ENCODE results near the gene PRUNE2.

The PRUNE2 gene

DNA sequence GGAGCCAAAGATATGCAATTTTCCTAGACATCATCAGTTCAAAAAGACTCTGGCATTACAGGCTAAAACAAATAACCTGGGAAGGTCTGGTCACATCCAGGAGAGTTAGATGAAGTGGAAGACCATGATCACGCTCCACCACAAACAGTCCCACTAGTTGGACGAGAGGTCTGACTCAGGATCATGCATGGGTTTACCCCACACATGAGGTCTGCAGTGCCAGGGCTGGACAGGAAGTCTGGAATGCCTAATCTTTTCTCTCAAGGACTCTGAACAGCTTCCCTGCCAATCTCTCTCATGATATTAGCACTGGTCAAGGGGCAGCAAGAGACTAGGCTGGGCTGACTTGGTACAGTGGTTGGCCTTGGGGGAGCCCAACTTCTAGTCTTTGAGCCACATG is 7.1 kb downstream of the PRUNE2 start:
- DNase-seq (ENCODE audit: low spot score) = no peak

GRCh38 chr9:76897804-76898525 is 7.9 kb downstream of the PRUNE2 start:
- no peak for DNase-seq (ENCODE audit: low spot score)

- DNase-seq (ENCODE audit: low spot score) = no peak
Observed at GRCh38 chr9:76896035-76896434, 9.9 kb downstream of the PRUNE2 start.

DNA sequence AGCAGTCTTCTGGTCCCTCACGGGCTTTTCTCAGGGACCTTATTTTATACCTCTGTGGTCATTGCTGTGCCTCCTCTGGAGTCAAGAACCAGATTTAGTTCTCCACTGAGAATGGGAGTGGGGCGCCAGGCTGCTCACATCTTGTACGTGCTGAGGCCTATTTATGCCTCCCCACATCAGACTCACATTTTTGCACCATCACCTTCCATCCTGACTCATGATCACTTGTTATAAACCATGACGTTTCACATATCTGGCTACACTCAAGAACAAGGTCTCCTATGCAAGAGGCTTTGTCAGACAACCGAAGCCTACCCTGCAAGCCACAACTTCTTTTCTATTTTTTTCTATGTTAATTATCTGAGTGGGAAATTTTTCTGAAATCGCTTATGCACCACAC is 10.7 kb downstream of the PRUNE2 start:
- no peak for DNase-seq (ENCODE audit: low spot score)

DNA sequence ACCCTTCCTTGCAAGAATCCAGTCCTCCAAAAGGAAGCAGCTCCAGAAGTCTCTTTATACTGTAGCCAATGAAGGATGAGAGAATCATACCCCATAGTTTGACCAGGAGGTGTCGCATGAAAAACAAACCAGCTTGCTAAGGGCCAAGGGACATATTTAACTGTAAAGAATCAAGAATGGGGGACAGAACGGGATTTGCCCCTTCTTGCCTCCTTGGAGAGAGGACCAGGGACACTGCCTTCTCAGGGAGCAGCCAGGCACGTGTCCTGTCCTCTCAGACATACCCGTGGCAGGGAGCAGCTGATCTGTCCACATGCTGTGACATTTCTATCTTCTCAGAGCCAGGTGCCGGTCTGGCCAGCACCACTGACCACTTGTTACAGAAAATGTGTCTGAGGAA is 11.7 kb downstream of the PRUNE2 start:
- DNase-seq (ENCODE audit: low spot score) = no peak

GRCh38 chr9:76893395-76893932 is 12.4 kb downstream of the PRUNE2 start:
- DNase-seq (ENCODE audit: low spot score) = no peak

DNA sequence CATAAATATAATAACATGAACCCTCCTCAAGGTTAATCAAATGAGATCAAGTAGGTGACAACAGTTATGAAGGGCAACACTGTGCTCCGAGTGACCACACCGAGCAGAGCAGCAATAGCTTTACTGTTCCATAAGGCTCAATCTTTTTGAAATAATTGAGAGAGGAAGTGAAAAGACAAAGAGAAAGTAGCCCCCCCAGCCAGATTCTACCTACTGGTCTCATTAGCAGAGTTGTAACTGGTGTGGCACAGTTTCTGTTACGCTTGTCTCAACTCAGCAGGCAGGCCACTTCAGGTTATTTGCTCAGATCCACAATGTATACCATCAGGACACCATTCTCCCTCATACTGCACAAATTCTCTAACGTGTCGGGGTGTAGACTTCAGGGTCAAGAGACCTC is 14.0 kb downstream of the PRUNE2 start:
- no peak for DNase-seq (ENCODE audit: low spot score)

- DNase-seq (ENCODE audit: low spot score) = no peak
Observed at GRCh38 chr9:76891279-76891678, 14.6 kb downstream of the PRUNE2 start.

GRCh38 chr9:76887951-76888350 is 18.0 kb downstream of the PRUNE2 start:
- no peak for DNase-seq (ENCODE audit: low spot score)

GRCh38 chr9:76887003-76887821 is 18.7 kb downstream of the PRUNE2 start:
- DNase-seq (ENCODE audit: low spot score) = no peak

DNA sequence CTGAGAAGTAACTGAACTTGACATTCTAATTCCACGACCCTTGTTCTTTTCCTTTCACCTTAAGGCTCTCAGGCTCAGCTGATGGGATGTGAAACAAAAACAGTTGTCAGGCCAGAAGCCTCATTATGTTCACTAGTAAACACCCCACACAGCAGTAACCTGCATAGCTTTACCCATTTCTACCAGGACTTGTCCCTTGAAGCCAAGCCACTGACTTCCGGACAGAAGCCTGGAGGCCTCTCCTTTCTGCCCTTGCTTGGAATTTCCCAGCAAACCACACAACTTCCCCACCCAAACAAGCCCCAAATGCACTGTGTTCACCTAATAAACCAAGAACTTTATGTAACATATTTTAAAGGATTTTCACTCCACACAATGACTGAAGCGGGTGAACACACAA is 19.6 kb downstream of the PRUNE2 start:
- no peak for DNase-seq (ENCODE audit: low spot score)

GRCh38 chr9:76884823-76885222 is 21.1 kb downstream of the PRUNE2 start:
- DNase-seq (ENCODE audit: low spot score) = no peak

DNA sequence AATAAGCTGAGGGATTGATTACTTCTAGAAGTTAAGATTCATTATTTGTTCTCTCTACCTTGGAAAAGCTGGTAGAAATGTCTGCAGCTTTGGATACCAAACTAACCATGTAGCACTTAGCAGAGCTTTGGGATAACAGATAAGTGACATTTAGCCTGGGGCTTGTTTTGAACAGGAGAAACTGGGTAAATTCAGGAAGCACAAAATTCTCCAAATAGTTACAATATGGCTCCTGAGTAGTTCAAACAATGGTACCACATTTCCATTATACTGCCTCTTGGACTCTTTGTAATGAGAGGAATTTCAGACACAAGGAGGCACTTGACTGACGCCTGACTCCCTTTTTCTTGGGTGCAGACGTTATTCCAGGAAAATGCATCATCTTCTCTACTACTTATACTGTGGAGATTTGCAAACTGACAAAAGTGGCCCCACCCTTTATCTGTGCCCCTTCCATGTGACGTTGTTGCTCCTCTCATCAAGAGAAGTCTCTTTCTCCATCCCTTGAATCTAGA is 22.5 kb downstream of the PRUNE2 start:
- DNase-seq (ENCODE audit: low spot score) = no peak

DNA sequence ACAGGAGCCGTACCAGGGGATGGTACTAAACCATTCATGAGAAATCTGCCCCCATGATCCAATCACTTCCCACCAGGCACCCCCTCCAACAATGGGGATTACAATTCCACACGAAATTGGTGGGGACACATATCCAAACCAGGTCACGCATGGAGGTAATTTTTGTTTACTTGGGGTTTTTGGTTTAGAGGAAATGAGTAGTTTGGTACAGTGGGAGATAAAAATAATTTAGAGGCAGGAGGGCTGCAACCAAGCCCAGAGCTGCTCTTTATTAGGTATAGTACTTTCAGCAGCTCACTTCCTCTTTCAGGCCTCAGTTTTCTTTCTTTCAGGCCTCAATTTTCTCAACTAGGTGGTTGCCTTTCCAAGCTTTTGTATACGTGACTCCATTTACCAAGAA is 23.2 kb downstream of the PRUNE2 start:
- DNase-seq (ENCODE audit: low spot score) = no peak

DNA sequence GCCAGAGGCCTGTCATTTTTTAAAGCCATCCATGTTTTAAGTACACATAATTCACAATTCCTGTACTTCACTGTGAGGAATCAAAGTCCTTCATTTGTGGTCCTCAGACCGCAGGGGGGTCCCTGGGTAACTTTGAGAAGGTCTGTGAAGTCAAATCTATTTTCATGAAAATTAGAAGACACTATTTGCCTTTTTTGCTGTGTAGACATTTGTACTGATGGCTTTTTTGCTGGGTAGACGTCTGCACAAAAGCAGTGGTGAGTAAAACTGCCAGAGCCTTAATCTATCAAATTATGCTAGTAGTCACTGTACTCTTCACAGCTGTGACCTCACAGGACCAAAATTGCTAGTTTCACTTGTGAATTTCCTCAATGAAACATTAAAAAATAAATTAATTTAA is 25.7 kb downstream of the PRUNE2 start:
- no peak for DNase-seq (ENCODE audit: low spot score)

- DNase-seq (ENCODE audit: low spot score) = no peak
Observed at GRCh38 chr9:76878933-76879332, 27.0 kb downstream of the PRUNE2 start.

DNA sequence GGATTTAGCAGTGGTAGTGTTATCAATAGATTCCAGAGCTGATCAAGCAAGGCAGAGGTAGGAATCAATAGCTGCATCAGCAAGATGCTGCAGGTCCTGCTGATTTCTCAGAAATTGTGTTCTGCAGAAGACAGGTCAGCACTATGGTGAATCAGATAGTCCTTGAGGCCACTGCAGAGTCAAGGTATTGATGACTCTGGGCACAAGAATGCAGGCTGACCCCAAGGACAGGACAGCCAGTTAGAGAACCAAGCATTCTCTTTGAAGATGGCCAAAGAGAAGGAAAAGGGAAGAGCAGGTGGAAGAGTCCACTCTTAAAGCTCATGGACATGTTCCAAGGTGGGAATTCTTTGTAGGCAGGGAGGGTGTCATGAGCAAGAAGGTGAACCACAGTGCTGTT is 28.0 kb downstream of the PRUNE2 start:
- DNase-seq (ENCODE audit: low spot score) = no peak

DNA sequence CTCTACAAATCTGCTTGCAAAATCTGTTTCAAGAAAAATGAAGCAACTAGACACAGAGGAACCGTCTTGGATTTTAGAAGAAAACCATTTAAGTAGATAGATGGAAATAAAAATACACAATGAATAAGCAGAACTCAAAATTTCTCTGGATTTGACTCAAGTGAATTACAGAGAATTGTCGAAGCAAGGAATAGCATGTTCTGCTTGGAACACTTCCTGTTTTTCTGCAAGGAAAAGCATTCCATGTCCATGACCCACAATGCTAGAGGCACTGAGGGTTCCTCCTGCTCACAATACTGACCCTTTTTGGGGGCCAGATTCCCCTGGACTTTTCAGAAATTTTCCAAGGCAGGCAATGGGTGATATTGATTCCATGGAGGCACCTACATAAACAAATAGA is 29.8 kb downstream of the PRUNE2 start:
- no peak for DNase-seq (ENCODE audit: low spot score)

DNA sequence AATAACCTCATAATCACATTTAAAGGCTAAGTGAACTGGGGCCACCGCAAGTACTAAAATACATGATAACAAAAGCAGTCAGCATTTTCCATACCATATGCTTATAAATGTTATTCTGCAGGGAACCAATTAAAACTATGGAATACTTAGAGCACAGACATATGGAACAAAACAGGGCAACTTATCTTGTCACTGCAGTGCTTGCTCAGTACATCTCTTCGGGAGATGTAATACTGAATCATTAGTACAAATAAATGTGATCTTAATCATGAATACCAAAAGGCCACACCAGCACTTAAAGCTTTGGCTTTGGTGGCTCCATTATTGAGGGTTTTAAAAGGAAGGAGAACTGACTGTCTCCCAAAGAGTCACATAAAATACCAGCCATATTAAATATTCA is 32.1 kb downstream of the PRUNE2 start:
- no peak for DNase-seq (ENCODE audit: low spot score)

DNA sequence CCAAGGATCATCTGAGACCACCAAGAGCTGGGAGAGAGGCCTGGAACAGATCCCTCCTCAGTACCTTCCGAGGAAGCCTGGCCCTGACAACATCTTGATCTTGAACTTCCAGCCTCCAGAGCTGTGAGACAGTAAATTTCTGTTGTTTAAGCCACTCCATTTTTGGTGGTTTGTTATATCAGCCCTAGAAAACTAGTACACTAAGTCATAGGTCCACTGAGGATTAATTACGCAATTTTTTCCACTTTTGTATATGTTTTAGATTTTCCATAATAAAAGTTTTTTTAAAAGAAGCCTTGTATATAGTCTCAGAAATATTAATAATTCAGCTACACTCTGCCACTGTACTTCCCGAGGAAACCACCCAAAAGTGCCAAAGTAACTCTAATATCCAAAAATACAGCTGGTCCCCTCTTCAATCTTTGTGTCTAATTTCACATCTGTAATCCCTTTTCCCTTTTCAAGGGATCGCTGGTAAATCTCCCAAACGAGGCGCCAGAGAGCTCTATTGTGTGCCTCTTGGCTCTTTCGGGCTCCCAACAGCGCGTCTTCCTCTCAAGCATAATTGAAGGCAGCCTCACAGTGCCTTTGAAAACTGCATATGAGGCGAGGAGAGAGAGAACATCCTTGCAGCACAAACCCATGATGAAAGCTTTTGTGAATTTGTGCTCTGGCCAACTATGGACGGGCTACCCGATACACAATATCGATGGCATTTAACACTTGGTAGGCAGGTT is 32.7 kb downstream of the PRUNE2 start:
- DNase-seq (ENCODE audit: low spot score) = no peak

GRCh38 chr9:76868897-76869296 is 37.0 kb downstream of the PRUNE2 start:
- DNase-seq (ENCODE audit: low spot score) = no peak

DNA sequence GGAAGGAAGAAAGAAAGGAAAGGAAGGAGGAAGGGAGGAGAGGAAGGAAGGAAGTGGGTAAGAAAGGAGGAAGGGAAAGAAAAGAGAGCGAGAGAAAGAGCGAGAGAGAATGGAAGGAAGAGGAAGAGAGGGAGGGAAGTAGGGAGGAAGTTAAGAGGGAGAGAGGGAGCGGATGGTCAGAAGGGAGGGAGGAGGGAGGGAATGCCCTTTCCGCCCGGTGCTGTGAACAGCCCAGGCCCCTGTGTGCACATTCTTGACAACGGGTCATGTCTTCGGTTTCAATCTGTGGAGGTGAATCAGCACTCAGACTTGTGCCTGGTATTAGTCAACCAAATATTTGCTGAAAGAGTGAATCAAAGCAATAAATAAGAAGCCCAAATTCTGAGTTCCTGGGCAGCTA is 39.2 kb downstream of the PRUNE2 start:
- DNase-seq (ENCODE audit: low spot score) = no peak

- no peak for DNase-seq (ENCODE audit: low spot score)
Observed at GRCh38 chr9:76863832-76864231, 42.1 kb downstream of the PRUNE2 start.
